Effector CD8-positive, alpha-beta T cell (primary cell): ENCODE data around the gene MAST1.
"Not testable (repeated sequence)": the region's sequence is repeated elsewhere in the genome, so short reads cannot be mapped to it uniquely, and the experiment has no call there.

Experiments used
- DNase-seq: peaks from one replicate; lab custom pipeline; 2025; lab: John Stamatoyannopoulos, UW
- total RNA-seq, 4 experiments: gene quantifications; one replicate each; lab custom pipeline; 2026; lab: John Stamatoyannopoulos, UW

MAST1 gene
- total RNA-seq = 0 to 0.62 (median 0.39) reads per million in 4 experiments

DNA sequence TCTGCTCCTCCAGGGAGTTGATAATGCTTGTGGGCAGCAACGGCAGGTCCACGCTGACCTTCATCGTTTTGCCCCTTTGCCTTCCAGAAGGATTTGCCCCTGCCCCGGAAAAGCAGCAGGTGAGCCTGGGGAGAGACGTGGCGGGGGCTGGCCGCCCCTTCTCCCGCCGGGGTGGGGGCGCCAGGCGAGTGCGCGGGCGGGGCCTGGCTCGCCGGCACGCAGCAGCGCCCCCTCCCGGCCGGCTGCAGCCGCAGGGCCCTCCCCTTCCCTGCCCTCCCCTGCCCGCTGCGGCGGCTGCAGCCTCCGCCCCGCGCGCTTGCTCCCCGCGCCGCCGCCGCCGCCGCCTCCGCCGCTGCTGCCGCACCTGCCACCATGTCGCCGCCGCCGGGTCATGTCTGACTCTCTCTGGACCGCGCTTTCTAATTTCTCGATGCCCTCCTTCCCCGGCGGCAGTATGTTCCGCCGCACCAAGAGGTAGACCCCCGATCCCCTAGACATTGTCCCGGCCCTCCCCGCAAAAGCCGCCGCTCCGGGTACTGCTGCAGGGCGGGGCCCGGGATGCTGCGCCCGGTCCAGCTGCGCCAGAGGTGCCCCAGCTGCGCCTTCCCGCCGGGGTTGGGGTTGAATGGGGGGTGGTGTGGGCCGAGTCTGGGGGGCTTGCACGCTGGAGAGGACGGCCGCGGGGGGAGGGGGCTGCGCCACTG is at the start of gene MAST1:
TSS of gene MAST1 (plus strand) at position 334 of the 704 bp plus-strand sequence. CDS start at position 392, 58 bp downstream.
- peak; percentile 5 for DNase-seq

DNA sequence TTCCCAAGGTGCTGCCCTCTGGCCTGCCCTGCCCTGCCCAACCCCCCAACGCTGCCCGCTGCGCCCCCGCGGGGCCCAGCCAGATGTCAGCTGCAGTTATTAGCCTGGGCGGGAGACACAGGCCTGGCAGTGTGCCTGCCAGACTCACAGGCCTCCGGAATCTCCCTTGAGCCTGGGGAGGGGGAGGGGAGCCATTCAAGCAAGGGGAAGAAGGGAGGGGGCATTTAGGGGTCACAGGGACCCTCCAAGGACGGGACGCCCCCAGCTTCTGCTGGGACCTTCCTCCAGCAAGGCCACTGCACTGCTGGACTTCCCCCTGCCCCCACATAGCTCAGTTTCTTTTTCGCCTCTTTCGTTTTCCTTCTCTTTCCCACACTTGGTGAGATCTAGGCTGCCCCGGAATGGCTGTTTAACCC is 49.6 kb upstream of the MAST1 start:
- peak; percentile 29 for DNase-seq

DNA sequence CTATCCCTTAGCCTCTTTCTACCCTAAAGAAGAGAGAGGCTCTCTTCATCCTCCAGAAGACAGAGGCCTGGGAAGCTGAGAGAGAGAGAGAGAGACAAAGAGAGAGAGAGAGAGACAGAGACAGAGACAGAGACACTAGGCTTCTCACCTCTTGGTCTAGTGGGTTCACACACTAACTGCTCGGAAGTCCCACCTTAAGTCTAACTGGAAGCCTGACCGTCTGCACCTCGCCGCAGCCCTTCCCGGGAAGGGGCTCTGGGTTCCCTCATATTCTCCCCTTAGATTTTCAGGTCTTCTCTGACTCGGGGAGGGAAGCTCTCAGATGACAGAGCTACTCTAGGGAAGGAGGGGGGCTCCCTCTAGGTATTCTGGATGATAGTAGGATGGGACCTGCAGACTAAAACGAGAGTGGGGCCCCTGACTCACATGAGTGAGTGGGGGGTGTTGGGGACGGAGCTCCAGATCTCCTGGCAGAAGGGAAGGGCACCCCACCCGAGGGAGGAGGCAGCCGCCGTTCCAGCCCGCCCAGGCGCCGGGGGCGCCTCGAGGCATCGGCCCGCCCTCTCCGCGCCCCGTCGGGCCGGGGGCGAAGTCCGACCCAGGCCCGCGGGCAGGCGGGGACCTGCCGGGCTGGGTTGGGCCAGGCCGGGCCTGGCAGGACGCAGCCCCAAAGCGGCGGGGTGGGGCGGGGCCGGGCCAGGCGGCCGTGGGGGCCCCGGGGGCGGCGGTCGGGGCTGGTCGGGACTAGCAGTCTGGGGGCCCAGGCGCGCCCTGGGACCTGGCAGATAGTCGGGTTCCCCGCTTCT is 49.0 kb upstream of the MAST1 start:
- peak; percentile 44 for DNase-seq

DNA sequence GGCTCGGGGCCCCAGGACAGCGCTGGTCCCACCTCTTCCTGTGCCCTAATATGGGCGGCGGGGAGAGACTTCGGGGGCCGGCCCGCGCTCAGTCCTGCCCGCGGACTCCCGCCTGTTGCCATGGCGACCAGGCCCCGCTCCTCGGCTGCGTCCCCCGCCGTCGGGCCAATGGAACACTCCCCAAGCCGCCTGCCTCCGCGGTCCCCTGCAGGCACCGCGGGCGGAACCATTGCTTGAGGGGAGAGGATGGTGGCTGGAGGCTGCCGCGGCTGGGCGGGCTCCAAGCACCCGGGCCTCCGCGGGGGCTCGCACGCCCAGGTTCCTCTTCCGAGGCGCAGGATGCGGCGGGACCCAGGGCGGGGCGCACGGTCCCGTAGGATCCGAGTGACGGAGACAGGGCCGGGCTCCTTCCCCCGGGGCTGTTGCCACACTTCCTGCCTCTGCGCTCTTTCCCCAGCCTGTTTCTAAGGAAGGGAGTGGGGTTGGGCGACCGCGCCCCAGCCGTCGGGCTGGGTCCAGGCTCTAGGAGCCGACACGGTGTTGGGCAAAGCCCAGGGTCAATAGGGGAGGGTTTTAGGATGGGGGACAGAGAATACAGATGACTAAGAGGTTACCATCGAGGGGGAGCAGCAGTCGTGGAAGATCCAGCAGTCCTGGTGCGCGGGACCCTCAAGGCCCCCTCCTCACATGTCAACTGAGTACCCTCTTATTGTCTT is 48.3 kb upstream of the MAST1 start:
- DNase-seq = peak; percentile 78

DNA sequence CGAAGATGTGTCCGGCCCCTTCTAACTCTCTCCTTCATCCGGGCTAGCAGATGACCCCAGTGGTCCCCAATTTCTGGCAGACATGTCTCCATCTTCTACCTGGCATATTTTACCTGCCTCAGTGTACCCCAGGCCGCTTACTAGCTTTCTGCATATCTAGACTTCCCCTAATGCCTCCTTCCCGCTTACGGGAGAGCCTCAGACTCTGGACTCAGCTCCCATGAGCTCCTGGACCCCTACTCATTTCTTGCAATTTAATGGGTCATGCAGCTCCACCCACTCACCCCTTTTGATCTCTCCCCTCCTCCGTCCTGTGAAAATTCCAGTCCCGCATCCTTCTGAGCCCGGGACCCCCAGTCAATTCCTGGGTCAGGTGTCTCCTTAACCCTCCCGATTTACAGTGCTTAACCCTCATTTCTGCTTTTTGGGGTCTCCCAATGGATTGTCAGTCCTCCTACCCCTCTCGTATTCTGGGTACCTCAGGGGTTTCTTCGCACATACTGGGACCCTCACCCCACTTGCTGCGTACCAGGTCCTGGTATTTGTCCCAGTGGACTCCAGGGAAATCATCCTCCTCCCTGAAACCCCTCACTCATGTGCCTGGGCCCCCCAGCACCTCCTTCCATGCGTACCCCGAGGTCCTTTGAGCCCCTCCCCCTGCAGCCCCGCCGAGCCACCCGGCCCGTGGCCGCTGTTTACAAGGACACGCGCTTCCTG is 47.5 kb upstream of the MAST1 start:
- no peak for DNase-seq

DNA sequence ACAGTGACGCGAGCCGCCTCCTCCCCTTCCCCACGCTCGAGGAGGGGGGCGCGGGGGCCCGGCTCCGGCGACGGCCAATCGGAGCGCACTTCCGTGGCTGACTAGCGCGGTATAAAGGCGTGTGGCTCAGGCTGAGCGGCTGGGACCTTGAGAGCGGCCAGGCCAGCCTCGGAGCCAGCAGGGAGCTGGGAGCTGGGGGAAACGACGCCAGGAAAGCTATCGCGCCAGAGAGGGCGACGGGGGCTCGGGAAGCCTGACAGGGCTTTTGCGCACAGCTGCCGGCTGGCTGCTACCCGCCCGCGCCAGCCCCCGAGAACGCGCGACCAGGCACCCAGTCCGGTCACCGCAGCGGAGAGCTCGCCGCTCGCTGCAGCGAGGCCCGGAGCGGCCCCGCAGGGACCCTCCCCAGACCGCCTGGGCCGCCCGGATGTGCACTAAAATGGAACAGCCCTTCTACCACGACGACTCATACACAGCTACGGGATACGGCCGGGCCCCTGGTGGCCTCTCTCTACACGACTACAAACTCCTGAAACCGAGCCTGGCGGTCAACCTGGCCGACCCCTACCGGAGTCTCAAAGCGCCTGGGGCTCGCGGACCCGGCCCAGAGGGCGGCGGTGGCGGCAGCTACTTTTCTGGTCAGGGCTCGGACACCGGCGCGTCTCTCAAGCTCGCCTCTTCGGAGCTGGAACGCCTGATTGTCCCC is 46.8 kb upstream of the MAST1 start, which contains the start of gene JUNB:
TSS of gene JUNB (plus strand) at position 142 of the 706 bp plus-strand sequence. CDS start at position 428, 286 bp downstream.
- DNase-seq = peak; percentile 94

DNA sequence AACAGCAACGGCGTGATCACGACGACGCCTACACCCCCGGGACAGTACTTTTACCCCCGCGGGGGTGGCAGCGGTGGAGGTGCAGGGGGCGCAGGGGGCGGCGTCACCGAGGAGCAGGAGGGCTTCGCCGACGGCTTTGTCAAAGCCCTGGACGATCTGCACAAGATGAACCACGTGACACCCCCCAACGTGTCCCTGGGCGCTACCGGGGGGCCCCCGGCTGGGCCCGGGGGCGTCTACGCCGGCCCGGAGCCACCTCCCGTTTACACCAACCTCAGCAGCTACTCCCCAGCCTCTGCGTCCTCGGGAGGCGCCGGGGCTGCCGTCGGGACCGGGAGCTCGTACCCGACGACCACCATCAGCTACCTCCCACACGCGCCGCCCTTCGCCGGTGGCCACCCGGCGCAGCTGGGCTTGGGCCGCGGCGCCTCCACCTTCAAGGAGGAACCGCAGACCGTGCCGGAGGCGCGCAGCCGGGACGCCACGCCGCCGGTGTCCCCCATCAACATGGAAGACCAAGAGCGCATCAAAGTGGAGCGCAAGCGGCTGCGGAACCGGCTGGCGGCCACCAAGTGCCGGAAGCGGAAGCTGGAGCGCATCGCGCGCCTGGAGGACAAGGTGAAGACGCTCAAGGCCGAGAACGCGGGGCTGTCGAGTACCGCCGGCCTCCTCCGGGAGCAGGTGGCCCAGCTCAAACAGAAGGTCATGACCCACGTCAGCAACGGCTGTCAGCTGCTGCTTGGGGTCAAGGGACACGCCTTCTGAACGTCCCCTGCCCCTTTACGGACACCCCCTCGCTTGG is 46.1 kb upstream of the MAST1 start:
- peak; percentile 55 for DNase-seq

DNA sequence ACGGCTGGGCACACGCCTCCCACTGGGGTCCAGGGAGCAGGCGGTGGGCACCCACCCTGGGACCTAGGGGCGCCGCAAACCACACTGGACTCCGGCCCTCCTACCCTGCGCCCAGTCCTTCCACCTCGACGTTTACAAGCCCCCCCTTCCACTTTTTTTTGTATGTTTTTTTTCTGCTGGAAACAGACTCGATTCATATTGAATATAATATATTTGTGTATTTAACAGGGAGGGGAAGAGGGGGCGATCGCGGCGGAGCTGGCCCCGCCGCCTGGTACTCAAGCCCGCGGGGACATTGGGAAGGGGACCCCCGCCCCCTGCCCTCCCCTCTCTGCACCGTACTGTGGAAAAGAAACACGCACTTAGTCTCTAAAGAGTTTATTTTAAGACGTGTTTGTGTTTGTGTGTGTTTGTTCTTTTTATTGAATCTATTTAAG is 45.4 kb upstream of the MAST1 start:
- peak; percentile 72 for DNase-seq

DNA sequence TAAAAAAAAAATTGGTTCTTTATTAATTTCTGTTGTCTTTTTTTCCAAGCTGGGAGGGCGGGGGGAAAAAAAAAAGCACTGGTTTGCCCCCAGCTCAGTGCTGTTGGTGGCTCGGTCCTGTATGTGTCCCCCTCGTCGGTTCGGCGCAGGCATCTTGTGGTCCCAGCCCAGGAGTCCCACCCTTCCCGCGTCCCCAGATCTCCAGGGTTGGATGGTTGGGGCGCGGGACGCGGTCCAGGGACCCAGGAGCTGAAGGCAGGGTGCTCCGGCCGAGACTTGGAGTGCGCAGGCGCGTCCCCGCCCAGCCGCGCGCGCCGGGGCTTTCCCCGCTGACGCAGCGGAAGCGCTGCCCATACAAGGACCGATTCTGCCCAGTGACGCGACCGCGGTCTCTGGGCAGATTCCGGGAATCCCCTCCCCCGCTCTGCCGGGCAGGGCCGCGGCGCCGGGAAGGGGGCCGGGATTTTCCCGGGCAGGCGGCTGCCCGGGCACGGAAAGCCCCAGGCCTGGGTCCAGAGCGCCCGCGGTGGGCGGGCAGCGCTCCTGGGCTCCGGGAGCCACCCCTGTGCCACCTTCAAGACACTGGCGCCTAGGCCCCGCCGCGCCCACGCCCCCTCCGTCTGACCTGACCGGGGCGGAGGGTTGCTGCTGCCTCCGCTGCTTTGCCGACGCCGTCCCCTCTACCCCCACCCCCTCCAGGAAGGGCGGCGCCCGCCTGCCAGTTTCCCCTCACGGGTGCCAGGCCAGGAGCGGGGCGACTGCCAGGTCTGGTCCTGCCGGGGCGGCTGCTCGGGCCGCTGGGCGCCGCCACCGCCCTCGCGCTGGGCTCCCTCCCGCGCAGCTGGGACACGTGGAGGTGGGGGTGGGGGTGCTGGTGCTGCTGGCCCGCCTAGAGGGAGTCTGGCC is 44.8 kb upstream of the MAST1 start:
- DNase-seq = peak; percentile 92

DNA sequence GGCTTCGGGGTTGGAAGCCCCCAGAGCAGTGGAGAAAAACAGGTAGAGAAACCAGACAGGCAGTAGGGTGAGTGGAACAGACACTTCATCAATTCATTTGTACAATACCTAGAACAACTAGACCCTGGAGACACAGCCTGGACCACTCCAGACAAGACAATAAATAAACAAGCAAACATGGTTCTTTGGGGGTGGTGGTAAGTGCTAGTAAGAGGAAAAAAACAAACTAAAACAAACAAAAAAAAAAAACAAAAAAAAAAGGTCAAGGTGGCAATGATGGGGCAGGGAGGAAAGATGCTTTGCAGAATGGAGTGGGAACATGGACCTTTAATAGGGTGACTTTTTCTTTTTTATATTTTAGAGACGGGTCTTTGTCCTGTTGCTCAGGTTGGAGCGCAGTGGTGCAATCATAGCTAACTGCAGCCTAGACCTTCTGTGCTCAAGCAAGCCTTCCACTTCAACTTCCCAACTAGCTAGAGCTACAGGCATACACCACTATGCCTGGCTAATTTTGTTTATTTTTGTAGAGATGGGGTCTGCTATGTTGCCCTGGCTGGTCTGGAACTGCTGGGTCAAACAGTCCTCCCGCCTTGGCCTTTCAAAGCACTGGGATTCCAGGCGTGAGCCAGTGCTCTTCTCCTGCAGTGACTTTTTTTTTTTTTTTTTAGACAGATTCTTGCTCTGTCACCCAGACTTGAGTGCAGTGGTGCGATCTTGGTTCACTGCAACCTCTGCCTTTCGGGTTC is 43.9 kb upstream of the MAST1 start:
- DNase-seq = no peak

DNA sequence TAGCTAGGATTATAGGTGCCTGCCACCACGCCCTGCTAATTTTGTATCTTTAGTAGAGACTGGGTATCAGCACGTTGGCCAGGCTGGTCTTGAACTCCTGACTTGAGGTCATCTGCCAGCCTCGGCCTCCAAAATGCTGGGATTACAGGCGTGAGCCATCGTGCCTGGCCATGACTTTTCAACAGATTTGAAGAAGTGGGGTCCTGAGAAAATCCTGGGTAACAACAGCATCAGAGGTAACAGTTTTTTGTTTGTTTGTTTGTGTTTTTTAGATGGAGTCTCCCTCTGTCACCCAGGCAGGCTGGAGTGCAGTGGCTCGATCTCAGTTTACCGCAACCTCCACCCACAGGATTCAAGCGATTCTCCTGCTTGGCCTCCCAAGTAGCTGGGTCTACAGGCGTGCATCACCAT is 43.3 kb upstream of the MAST1 start:
- DNase-seq = no peak

DNA sequence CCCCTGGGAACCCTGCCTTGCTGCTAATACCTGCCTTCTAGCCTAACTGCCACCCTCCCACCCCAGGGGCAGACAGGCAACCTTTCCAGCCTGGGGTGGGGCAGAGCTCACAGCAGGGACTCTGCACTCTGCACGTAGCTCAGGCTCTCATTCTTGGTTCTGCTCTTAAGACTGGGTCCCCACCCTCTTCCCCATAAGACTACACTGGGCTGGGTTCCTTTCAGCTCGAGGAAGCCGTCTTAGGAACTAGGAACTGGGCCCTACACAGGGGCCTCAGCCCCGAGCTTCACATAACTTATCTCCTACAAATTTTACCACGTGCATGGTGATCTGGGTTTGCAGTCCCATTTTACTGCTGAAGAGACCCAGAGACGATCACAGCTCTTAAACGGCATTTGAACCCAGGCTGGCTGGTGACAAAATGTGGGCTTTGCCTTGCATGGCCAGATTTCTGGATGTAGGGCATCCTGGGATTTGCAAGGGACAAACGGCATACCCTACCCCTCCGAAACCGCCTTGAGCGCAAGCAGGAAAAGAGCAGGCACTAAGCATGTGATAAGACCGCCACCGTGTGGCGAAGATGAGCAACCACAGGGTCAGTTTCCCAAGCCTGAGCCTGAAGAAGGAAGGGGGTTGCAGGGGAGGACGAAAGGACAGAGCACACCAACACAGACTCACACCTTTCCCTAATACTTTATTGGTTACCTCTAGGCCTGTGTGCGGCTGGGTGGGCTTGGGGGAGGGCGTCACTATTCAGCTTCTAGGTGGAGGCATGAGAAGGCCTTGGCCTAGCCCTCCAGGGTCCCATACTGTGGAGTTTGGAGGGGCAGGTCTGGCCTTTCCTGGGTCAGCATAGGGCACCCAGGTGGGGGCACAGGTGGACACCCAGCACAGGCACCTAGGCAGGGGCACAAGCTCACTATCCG is 41.9 kb upstream of the MAST1 start:
- DNase-seq = peak; percentile 65

DNA sequence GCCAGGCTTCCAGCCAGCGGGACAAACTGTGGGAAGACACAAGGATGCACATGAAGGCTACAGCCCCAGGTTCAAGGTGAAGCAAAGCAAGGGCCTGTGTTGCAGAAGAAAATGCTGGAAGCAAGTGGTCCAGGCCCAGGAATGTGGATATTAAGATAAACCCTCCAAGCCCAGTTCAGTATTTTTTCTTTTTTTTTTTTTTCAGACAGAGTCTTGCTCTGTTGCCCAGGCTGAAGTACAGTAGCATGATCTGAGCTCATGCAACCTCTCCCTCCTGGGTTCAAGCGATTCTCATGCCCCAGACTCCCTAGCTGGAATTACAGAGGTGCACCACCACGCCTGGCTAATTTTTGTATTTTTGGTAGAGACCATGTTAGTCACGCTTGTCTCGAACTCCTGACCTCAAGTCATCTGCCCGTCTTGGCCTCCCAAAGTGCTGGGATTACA is 41.2 kb upstream of the MAST1 start:
- DNase-seq = no peak

DNA sequence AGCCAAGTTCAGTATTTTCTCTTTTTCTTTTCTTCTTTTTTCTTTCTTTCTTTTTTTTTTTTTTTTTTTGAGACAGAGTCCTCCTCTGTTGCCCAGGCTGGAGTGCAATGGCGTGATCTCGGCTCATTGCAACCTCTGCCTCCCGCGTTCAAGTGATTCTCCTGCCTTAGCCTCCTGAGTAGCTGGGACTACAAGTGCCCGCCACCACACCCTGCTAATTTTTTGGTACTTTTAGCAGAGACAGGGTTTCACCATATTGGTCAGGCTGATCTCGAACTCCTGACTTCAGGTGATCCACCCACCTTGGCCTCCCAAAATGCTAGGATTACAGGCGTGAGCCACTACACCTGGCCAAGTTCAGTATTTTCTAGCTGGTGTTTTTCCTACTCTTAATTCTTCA is 40.7 kb upstream of the MAST1 start:
- DNase-seq = not testable (repeated sequence)

DNA sequence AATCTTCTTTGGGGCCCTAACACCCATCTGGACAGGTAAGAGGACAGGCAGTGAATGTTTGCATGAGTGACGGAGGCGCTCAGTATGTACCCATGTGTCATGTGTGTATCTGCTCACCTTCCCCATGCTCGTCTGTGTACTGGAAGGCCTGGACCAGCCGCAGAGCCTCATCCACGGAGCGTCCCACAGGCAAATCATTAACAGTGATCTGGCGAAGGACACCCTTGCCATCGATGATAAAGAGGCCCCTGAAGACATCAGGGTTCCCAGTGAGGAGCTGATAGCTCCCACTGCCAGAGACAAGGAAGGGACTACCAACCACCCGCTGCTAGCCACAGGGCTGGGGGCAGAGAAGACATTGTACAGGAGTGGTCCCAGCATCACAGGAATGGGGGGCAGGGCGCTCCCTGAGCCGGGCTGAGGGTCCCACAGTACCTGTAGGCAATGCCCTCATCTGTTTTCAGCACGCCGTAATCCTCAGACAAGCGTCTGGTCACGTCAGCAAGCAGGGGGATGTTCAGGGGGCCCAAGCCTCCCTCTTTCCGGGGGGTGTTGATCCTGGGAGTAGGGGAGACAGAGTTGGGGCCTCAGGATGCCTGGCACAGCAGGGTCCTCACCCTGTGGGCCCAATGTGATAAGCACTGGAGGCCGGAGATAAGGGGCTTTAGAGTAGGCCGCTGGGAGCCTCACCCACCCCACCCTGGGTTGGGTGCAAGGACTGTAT is 38.4 kb upstream of the MAST1 start:
- no peak for DNase-seq

DNA sequence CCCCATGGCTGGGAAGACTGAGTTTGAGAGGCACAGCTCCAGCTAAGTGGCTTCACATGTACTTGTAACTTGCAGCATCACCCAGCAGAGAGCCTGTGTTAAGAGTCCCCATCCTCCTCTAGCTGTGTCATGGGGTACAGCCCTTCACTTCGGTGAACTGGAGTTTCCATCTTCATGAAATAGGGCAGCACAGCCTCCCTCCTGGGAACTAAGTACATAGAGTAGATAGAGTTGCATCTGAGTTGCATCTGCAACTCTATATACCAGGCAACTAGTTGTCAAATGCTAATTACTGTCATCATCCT is 37.9 kb upstream of the MAST1 start:
- DNase-seq = no peak
